Retinal pigment epithelial cell (primary cell): ENCODE data around the gene WDR49.

Experiments
- DNase-seq: peaks from one replicate; pipeline ENCODE4 v3.0.0-alpha.2; 2010; ENCODE audit warnings: low read depth
- H3K4me3 ChIP-seq: 2 replicates; pipeline ENCODE4 v1.5.1; 2011; ENCODE audit warnings: mild to moderate bottlenecking, low read length, control low read depth, moderate library complexity
- CTCF ChIP-seq: conservative IDR thresholded peaks from 2 replicates; pipeline ENCODE4 v1.5.1; 2011; ENCODE audit warnings: low read depth, low read length, control low read depth, inconsistent platforms

The WDR49 gene

GRCh38 chr3:167483708-167484475, 169.8 kb downstream of the WDR49 start:
- TF ChIP-seq CTCF: no peak
- no peak overlapping the region for H3K4me3 ChIP-seq
- no peak for DNase-seq

GRCh38 chr3:167481164-167481563, 172.6 kb downstream of the WDR49 start:
- TF ChIP-seq CTCF: no peak
- no peak overlapping the region for H3K4me3 ChIP-seq
- DNase-seq: no peak

- TF ChIP-seq CTCF: no peak
- H3K4me3 ChIP-seq: no peak overlapping the region
- no peak for DNase-seq
These were observed 173.0 kb downstream of the WDR49 start for GRCh38 chr3:167480748-167481147.

- TF ChIP-seq CTCF: no peak
- DNase-seq: no peak
- no peak within 1 kb of the TSS for H3K4me3 ChIP-seq
These were observed 179.9 kb downstream of the WDR49 start, which contains the start of gene SERPINI2 for GRCh38 chr3:167473863-167474262. TSS of gene SERPINI2 (minus strand) at chr3:167474042. CDS start at chr3:167471834, 2,208 bp downstream.

DNA sequence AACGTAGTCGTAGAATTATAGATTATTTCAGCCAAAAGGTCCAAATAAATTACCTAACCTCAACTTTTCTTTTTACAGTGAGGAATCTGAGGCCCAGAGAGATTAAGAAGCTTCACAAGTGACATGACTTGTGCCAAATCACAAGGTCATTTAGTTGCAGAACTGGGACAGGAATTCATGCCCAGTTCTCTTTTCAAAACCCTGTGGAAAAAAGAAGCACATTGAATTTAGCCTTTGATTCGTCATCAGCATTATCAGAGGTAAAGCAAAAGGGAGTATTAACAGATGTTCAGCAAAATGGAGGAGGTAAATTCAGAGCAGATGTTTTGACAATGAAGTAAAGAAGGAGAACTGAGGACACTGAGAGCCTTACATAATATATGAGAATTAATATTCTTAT, 184.4 kb downstream of the WDR49 start:
- no peak for DNase-seq
- H3K4me3 ChIP-seq: no peak overlapping the region
- no peak for TF ChIP-seq CTCF

DNA sequence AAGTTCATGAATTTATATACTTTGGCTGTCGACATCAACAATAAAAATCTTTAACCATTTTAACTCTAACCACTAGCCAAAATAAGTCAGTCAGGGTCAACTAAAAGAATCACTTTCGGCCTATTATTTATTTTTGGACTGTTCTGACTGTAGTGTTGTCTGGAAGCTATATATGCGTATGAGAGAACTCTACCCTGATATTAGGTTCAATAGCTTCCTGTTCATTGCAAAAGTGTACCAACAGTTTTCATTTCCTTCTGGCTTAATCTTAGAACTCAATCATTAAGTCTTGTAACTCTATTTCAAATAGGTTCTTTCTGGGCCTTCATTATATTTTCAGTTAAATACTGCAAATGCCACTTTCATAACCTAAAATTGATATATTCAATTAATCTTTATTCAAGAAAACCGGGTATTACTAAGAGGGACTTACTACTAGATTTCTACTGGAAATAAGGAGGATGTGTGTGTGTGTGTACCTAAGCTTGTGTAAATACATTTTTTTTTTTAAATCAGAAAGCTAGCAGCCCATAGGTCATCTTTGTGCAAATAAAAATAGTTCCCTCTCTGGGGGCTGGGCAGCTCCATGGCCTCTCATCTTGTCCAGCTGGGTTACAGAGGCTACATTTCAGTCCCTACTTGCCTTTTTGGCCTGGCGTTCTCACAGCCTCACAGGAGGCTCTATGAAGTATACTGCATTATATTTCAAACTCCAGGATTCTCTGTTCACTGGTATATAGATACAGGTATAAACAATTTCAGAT, 185.7 kb downstream of the WDR49 start:
- DNase-seq: no peak
- H3K4me3 ChIP-seq: no peak overlapping the region
- TF ChIP-seq CTCF: no peak

DNA sequence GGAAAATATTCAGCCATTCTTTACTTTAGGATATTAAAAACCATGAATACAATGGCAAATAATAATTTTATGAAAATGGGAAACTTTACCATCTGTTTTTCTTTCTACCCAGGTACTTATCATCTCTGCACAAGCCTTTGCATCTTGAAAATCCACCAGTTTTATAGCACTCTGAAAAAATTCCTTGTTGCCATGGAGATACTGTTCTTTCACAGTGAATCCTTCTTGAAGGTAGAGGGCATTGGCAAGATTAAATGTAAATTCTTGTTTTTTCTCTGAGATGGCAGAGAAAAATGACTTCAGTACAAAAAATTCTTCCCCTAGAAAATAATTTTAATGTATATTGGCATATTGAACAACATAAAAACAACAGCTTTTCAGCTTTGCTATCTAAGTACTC, 186.8 kb downstream of the WDR49 start:
- DNase-seq: no peak
- no peak for TF ChIP-seq CTCF
- no peak overlapping the region for H3K4me3 ChIP-seq
